Sigmoid colon (tissue), 7 donors: ENCODE data around the gene DOLPP1. TPM values are rescaled to one million over a fixed set of nuclear protein-coding genes. Genes with fewer than 3 reads are reported as not detected.

Source experiments
- DNase-seq: peaks from one replicate; pipeline ENCODE4 v3.0.0-alpha.2; 2019
- H3K27ac ChIP-seq, 4 donors: fragments of 200-600 bp; sonication (generic); one replicate each; pipeline ENCODE4 v1.5.1; 2016 to 2019; ENCODE audit warnings: mild to moderate bottlenecking in 1 of 4
- H3K27me3 ChIP-seq, 3 donors: fragments of 200-600 bp; sonication (generic); one replicate each; pipeline ENCODE4 v1.5.1; 2019; ENCODE audit warnings: mild to moderate bottlenecking in 1 of 3
- H3K36me3 ChIP-seq, 4 donors: fragments of 200-600 bp; sonication (generic); one replicate each; pipeline ENCODE4 v1.5.1; 2016 to 2019
- H3K4me1 ChIP-seq, 4 donors: fragments of 200-600 bp; sonication (generic); one replicate each; pipeline ENCODE4 v1.5.1; 2017 to 2019
- H3K4me3 ChIP-seq, 4 donors: fragments of 200-600 bp; sonication (generic); one replicate each; pipeline ENCODE4 v1.5.1; 2017 to 2019; ENCODE audit warnings: mild to moderate bottlenecking in 2 of 4, moderate library complexity in 1 of 4
- H3K9me3 ChIP-seq, 4 donors: fragments of 200-600 bp in 3 of 4; sonication (generic) in 3 of 4; one replicate each; pipeline versions ENCODE4 v1.5.1 to v1.6.1; 2013 to 2019
- EP300 ChIP-seq, 4 donors: sonication (generic); formaldehyde crosslinking; IDR thresholded peaks; one replicate each; pipeline ENCODE4 v1.6.1; 2017; ENCODE audit warnings: antibody characterized with exemption in 4 of 4
- POLR2A ChIP-seq, 2 donors: fragments of 450-650 bp; IDR thresholded peaks; one replicate each; pipeline ENCODE4 v1.6.1; 2016; ENCODE audit warnings: antibody characterized with exemption in 2 of 2, mild to moderate bottlenecking in 2 of 2, moderate library complexity in 2 of 2
- POLR2AphosphoS5 ChIP-seq, 4 donors: sonication (generic); formaldehyde crosslinking; IDR thresholded peaks; one replicate each; pipeline ENCODE4 v1.6.1; 2017; ENCODE audit warnings: antibody characterized with exemption in 4 of 4
- WGBS, 2 donors: extraction: QIAGEN DNeasy Blood & Tissue Kit; methylation state at CpG; one replicate each; pipeline ENCODE4 v1.1.7; 2013; 5-methylcytosine and 5-hydroxymethylcytosine counted together
- intact Hi-C: fragments of 100-400 bp; cut with DNase I; formaldehyde crosslinking; loops from one replicate; pipeline ENCODE4 v1.15.1; 2023
- polyA plus RNA-seq, 3 donors: library from polyadenylated mRNA; stranded (reverse); fragments of 200-250 nt; gene quantifications; one replicate each; pipeline ENCODE4 v1.2.3, GENCODE V29; 2013
- total RNA-seq, 4 donors: library from RNA; depleted of rRNA; stranded (reverse); fragments of >200 nt; gene quantifications; one replicate each; pipeline ENCODE4 v1.1.0, GENCODE V29; 2016
- TF ChIP-seq, protein P1 (sequence below), 4 experiments: fragments of 450-650 bp in 3 of 4; fragments of 200-600 bp in 1 of 4; IDR thresholded peaks; one replicate each; pipeline ENCODE4 v1.5.1; 2016 to 2019; ENCODE audit warnings: antibody characterized with exemption in 4 of 4, mild to moderate bottlenecking in 3 of 4, moderate library complexity in 2 of 4
- donor health status: healthy with polysubstance abuse.
- donor health status: Bipolar disorder and iron deficiency.
- donor health status: healthy.

The DOLPP1 gene
- total and polyA plus RNA-seq, 7 donors, result 2.3 to 39.4 (median 4.3) TPM

DNA sequence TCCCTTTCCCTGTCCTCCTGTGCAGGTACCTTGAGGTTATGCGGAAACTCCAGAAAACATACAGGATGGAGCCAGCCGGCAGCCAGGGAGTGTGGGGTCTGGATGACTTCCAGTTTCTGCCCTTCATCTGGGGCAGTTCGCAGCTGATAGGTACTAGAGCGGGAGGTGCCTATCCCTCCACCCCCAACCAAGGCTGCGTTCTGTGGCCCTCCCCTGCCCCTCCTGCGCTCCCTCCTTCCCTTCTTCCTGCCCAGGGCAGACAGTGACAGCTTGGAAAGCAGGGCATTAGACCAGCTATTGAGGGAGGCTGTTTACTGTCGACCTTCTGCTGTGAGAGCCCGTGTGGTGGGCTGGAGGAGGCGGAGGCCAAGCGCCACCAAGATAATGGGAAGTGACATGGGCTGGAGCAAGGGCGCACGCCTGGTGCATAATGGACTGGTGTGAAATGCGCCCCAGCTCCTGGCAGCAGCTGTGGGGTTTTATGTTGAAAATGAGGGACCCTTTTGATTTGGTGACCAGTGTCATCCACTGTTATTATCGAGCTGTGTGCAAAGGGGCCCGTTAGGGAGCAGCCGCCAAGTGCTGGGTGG, 55.6 kb downstream of the DOLPP1 start:
- H3K4me3 ChIP-seq, result no peak overlapping the region
- H3K9me3 ChIP-seq, result no peaks in the 10 kb centered on the region
- H3K4me1 ChIP-seq, result peaks cover 0 to 39% (median 32%) of the 10 kb centered on the region in 4 donors
- 86 to 89% methylated on average over 16 of the region's 16 CpGs for WGBS, 2 donors
- H3K27me3 ChIP-seq, result no peaks in the 10 kb centered on the region
- H3K36me3 ChIP-seq, result peaks cover 0 to 49% (median 13%) of the 10 kb centered on the region in 4 donors
- TF ChIP-seq POLR2AphosphoS5 (IDR thresholded peaks at IDR 0.05) (no peak), POLR2A (IDR thresholded peaks at IDR 0.05) (no peak)
- peak overlapping the region in 1 of 4 donors; percentile 100 for H3K27ac ChIP-seq
- no peak for DNase-seq
- intact Hi-C loops, result no loop called here

DNA sequence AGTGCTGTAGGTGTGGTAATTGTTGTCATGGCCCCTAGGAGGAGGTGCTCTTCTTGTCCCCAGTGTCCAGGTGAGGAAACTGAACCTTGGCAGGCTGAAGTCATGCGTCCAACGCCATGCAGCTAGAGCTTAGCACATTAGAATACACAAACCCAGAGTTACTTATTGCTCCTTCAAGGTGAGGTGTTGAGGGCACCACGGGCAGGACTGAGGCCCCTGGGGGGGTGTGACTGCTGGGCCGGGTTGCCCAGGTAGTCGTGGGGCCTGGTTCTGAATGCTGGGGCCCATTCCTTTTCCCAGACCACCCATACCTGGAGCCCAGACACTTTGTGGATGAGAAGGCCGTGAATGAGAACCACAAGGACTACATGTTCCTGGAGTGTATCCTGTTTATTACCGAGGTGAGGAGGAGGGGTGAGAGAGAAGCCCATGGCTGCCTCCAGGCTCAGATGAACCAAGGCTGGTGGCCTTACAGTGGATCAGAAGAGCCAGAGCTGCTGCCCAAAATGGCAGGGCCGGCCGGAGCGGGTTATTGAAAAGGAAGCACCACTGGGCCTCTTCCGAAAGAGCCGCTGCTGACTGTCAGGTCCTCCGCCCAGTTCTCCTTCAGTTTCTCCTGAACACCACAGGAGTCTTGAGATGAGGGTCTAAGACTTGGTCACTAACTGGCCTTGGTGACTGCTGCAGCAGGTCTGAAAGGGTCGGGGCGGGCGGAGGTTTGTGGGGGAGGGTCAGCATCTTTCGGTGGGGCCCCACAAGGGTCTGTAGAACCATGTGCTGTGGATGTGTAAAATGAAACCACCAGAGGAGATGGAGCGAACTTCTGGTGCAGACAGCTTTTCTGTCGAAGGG, 56.6 kb downstream of the DOLPP1 start:
- no peak for DNase-seq
- Histone ChIP-seq H3K4me1 (peaks cover 0 to 48% (median 41%) of the 10 kb centered on the region in 4 donors), H3K27me3 (no peaks in the 10 kb centered on the region), H3K4me3 (no peak overlapping the region), H3K9me3 (no peaks in the 10 kb centered on the region), H3K27ac (peak overlapping the region; percentile 97 to 100 (median 99)), H3K36me3 (peaks cover 0 to 46% (median 13%) of the 10 kb centered on the region in 4 donors)
- TF ChIP-seq POLR2A (IDR thresholded peaks at IDR 0.05) (no peak), POLR2AphosphoS5 (IDR thresholded peaks at IDR 0.05) (no peak), EP300 (IDR thresholded peaks at IDR 0.05) (no peak)
- TF ChIP-seq, protein P1, sequence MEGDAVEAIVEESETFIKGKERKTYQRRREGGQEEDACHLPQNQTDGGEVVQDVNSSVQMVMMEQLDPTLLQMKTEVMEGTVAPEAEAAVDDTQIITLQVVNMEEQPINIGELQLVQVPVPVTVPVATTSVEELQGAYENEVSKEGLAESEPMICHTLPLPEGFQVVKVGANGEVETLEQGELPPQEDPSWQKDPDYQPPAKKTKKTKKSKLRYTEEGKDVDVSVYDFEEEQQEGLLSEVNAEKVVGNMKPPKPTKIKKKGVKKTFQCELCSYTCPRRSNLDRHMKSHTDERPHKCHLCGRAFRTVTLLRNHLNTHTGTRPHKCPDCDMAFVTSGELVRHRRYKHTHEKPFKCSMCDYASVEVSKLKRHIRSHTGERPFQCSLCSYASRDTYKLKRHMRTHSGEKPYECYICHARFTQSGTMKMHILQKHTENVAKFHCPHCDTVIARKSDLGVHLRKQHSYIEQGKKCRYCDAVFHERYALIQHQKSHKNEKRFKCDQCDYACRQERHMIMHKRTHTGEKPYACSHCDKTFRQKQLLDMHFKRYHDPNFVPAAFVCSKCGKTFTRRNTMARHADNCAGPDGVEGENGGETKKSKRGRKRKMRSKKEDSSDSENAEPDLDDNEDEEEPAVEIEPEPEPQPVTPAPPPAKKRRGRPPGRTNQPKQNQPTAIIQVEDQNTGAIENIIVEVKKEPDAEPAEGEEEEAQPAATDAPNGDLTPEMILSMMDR (IDR thresholded peaks at IDR 0.05), result no peak
- WGBS, 2 donors, result 86 to 89% methylated on average over 19 of the region's 19 CpGs
- intact Hi-C loops, result loop anchor here (2.0 kb wide), 1 partner anchor 65 kb away; no protein-coding TSS in a partner anchor

DNA sequence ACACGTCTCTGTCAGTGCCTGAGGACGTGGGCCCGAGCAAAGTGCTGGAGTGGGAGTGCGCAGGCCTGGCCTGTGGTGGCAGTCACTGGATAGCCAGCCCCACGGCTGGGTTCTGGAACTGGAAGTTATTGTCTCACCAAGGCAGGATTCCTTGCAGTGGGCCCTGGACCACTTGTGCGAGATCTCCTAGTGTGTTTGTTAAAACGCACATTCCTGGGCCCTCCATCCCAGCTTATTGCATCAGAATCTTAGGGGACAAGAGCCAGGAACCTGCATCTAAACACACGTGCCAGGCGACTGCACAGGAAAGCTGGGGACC, 57.2 kb downstream of the DOLPP1 start:
- no peak for TF ChIP-seq POLR2A (IDR thresholded peaks at IDR 0.05)
- no peak for TF ChIP-seq POLR2AphosphoS5 (IDR thresholded peaks at IDR 0.05)
- no peak for TF ChIP-seq EP300 (IDR thresholded peaks at IDR 0.05)
- TF ChIP-seq, protein P1 (IDR thresholded peaks at IDR 0.05), result no peak
- no peaks in the 10 kb centered on the region for H3K27me3 ChIP-seq
- DNase-seq, result no peak
- H3K4me1 ChIP-seq, result peaks cover 0 to 54% (median 47%) of the 10 kb centered on the region in 4 donors
- H3K9me3 ChIP-seq, result no peaks in the 10 kb centered on the region
- H3K36me3 ChIP-seq, result peaks cover 0 to 44% (median 13%) of the 10 kb centered on the region in 4 donors
- no peak overlapping the region for H3K4me3 ChIP-seq
- peak overlapping the region; percentile 97 to 100 (median 99) for H3K27ac ChIP-seq
- intact Hi-C loops, result loop anchor here (2.0 kb wide), 1 partner anchor 65 kb away; no protein-coding TSS in a partner anchor
- 85 to 88% methylated on average over 9 of the region's 9 CpGs for WGBS, 2 donors

DNA sequence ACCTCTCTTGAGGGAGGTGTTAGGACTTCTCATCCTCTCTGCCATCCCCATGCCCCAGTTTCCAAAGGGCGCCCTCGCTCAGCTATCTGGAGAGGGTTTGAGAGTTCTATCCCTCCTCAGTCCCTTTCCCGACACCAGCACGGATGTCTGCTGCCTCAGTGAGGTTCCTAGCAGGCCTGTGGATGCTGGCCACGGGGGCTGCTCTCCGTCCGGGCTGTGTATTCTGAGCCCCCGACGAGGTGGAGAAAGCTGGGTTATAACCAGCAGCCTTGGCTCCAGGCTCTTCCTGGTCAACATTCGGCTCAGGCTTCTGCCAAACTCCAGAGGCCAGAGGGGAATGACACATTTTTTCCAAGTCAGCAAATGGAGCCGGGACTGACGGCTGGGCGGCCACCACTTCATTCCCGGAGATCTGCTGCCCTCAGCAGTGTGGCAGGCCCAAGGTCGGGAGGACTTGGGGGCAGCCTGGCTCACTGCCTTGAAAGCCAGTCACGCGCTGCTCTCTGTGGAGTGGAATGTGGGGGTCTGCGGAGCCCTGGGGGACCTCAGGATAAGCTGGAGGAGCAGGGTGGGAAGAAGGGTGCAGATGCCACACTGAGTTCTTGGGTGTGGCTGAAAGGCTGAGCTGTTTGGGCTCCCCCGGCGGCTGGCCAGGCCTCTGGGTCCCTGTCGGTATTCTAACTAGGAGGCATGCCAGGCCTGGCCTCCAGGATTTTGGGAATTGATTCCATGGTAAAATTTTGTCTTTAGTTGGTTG, 57.7 kb downstream of the DOLPP1 start:
- H3K4me3 ChIP-seq, result peak overlapping the region in 1 of 4 donors; percentile 59

More for the DNA sequence above, 57.7 kb downstream of the DOLPP1 start:
- H3K9me3 ChIP-seq, result no peaks in the 10 kb centered on the region
- H3K36me3 ChIP-seq, result peaks cover 0 to 39% (median 13%) of the 10 kb centered on the region in 4 donors
- TF ChIP-seq EP300 (IDR thresholded peaks at IDR 0.05) (peak in 1 of 4 donors; percentile 17), POLR2AphosphoS5 (IDR thresholded peaks at IDR 0.05) (peak; percentile 47 to 73 (median 48)), POLR2A (IDR thresholded peaks at IDR 0.05) (no peak)
- TF ChIP-seq, protein P1 (IDR thresholded peaks at IDR 0.05), result no peak
- WGBS, 2 donors, result 64 to 65% methylated on average over 21 of the region's 21 CpGs
- peaks cover 0 to 59% (median 53%) of the 10 kb centered on the region in 4 donors for H3K4me1 ChIP-seq
- DNase-seq, result peak; percentile 82
- intact Hi-C loops, result loop anchor here (1.0 to 2.0 kb wide), 2 partner anchors 64 to 473 kb away; no protein-coding TSS in a partner anchor
- H3K27me3 ChIP-seq, result no peaks in the 10 kb centered on the region
- H3K27ac ChIP-seq, result peak overlapping the region; percentile 97 to 100 (median 99)
